ENCODE measurements around the gene SLC4A2. TPM values are rescaled to one million over a fixed set of nuclear protein-coding genes. Genes with fewer than 3 reads are reported as not detected.

Gene SLC4A2
- total RNA-seq, 1 donor from 2014 or later = 182 TPM

DNA sequence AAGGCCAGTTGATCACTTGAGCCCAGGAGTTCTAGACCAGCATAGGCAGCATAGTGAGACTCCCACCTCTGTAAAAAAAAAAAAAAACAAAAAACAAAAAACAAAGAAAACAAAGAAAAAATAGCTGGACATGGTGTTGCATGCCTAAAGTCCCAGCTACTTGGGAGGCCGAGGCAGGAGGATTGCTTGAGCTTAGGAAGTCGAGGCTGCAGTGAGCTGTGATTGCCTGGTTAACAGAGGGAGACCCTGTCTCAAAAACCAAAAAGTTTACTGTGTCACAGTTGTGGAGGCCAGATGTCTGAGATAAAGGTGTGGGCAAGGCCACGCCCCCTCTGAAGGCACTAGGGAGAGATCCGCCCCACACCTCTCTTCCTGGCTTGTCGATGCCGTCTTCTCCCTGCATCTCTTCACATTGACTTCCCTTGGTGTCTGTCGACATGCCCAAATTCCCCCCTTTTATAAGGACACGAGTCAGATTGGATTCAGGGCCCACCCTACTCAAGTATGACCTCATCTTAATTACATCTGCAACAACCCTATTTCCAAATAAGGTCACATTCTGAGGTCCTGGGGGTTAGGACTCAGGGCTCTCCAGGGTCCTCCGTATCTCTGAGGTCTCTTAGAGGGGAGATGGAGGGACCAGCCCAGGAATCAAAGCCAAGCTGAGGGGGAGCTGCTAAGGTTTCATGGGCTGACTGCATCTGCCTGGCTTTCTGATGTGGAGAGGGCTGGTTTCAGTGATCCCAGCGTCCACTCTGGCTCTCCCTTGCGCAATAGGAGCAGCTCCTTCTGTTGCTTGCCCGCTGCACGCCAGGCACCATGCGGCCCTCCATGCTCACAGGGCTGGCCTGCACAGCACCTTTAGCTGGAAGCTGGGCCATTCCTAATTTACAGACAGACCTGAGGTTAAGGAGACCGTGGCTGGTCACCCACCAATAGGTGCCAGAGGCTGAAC lies 50.0 kb downstream of the SLC4A2 start:
- no peak for ATAC-seq

DNA sequence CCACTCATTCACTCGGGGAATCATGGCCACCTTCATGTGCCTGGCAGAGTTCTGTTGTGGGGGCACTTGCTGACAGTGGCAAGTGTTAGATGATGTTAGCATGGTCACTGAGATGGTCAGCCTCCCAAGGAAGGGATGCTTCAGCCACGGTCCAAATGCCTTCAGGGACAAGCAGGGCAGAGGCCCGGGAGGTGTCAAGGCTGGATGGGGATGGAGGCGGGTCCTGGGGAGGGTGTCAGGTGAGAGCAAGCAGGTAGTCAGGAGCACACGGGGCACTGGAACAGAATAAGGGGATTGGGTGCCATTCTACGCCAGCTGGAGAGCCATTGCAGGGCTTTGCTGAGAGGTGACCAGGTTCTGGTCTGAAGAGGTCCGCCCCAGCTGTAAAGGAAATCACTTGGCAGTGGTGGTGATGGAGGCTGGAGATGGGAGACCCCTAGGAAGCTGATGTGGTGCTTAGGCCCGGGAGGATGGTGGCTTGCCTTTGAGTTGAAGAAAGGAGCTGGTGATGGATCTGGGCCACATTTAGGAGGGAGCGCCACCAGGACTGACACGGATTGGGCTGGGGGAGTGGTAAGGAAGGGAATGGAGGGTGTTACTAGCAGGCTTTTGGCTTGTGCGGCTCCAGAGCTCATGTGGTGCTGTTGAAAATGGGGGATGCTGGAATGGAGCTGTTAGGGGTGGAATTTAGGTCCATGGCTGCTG lies 51.0 kb downstream of the SLC4A2 start:
- no peaks in the 10 kb centered on the region for H3K9me3 ChIP-seq
- no peak overlapping the region for H3K4me3 ChIP-seq
- peaks cover 44% of the 10 kb centered on the region for H3K4me1 ChIP-seq
- H3K27me3 ChIP-seq (ENCODE audit: low read depth) = no peaks in the 10 kb centered on the region
- TF ChIP-seq, protein P1, sequence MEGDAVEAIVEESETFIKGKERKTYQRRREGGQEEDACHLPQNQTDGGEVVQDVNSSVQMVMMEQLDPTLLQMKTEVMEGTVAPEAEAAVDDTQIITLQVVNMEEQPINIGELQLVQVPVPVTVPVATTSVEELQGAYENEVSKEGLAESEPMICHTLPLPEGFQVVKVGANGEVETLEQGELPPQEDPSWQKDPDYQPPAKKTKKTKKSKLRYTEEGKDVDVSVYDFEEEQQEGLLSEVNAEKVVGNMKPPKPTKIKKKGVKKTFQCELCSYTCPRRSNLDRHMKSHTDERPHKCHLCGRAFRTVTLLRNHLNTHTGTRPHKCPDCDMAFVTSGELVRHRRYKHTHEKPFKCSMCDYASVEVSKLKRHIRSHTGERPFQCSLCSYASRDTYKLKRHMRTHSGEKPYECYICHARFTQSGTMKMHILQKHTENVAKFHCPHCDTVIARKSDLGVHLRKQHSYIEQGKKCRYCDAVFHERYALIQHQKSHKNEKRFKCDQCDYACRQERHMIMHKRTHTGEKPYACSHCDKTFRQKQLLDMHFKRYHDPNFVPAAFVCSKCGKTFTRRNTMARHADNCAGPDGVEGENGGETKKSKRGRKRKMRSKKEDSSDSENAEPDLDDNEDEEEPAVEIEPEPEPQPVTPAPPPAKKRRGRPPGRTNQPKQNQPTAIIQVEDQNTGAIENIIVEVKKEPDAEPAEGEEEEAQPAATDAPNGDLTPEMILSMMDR (IDR thresholded peaks at IDR 0.05) = no peak
- ATAC-seq = no peak
- no peaks in the 10 kb centered on the region for H3K36me3 ChIP-seq
- DNase-seq = no peak
- H3K27ac ChIP-seq = no peak overlapping the region
- intact Hi-C loops (cut with DNase I) = no loop called here

More for the DNA sequence above, 50.0 kb downstream of the SLC4A2 start:
- Histone ChIP-seq H3K27me3 (ENCODE audit: low read depth) (no peaks in the 10 kb centered on the region), H3K9me3 (no peaks in the 10 kb centered on the region), H3K4me3 (no peak overlapping the region), H3K36me3 (peaks cover 5% of the 10 kb centered on the region), H3K4me1 (peaks cover 44% of the 10 kb centered on the region), H3K27ac (no peak overlapping the region)
- intact Hi-C loops (cut with DNase I) = no loop called here
- DNase-seq = peak; percentile 56
- TF ChIP-seq, protein P1 (IDR thresholded peaks at IDR 0.05) = no peak

DNA sequence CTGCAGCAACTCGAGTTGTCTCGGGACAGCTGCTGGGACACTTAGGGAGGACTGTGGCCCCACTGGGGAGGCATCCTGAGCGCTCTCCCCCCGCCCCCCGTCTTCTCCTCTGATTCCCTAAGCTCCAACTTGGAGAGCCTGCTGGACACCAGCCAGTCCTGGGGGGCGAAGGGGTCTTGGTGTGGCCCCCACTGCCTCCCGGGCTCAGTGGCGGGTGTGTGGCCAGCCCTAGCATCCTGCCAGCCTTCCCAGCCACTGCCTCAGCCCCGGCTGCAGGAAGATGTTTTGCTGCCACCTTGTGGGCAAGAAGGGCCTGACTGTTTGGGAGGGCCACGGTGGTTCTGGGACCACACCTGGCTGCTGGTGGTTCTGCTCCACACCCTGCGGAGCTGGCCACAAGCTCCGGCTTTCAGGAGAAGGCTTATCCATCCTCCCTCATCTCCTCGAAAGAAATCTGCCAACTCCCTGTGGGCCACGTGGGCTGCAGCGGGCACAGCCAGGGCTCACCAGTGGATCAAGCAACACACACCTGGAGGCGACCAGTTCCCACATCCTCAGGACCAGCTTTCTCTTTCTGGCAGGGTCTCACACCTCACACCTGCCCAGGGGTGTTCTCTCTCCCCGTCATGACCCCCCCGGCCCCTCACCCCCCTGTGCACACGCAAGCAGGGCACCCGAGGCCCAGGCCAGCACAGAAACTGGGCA lies 51.7 kb downstream of the SLC4A2 start:
- peak; percentile 65 to 66 for ATAC-seq
- Histone ChIP-seq H3K4me3 (no peak overlapping the region), H3K9me3 (no peaks in the 10 kb centered on the region), H3K36me3 (no peaks in the 10 kb centered on the region), H3K4me1 (peaks cover 50% of the 10 kb centered on the region), H3K27ac (no peak overlapping the region), H3K27me3 (ENCODE audit: low read depth) (no peaks in the 10 kb centered on the region)
- intact Hi-C loops (cut with DNase I) = no loop called here
- DNase-seq = peak; percentile 83
- TF ChIP-seq, protein P1 (IDR thresholded peaks at IDR 0.05) = peak; percentile 93

DNA sequence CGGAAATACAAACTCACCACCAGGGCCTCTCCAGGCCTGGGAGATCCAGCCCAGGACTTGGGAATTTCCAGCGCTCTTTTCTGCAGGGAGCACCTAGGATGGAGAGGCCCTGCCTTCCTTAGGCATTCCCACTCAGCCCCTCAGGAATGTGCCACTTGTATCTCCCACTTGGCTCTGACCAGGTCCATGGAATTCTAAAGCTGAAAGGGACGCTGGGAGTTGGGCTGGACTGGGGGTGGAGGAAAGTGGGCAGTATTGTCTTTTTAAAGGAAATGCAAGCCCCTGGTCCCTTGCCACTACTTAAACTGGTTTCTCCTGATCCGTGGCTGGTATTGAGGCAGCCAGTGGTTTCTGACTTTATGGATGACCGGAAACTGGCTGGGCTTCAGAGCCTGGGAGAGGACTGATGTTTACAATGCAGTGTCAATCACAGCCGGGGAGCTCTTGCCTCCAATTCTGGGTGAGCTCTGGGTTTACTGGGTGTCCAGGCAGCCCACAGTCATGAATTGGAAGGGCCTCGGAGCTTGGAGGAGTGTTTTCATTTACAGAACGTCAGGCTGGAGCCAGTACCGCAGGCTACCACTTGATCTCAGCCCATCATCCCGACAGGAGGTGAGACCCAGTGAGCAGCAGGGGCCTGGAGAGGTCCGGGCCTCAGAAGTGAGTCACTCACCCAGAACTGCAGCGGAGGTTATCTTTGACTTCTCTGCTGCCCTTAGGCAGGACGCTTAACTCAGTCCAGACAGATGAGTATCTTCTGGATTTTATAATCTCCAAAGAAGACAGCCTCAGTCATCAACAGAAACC lies 54.2 kb downstream of the SLC4A2 start:
- ATAC-seq = peak; percentile 62 to 71

More for the DNA sequence above, 54.2 kb downstream of the SLC4A2 start:
- H3K9me3 ChIP-seq = no peaks in the 10 kb centered on the region
- TF ChIP-seq, protein P1 (IDR thresholded peaks at IDR 0.05) = no peak
- DNase-seq = peak; percentile 75
- peak overlapping the region; percentile 71 for H3K27ac ChIP-seq
- H3K4me1 ChIP-seq = peaks cover 50% of the 10 kb centered on the region
- H3K4me3 ChIP-seq = peak overlapping the region; percentile 42
- intact Hi-C loops (cut with DNase I) = no loop called here
- H3K27me3 ChIP-seq (ENCODE audit: low read depth) = no peaks in the 10 kb centered on the region
- H3K36me3 ChIP-seq = peaks cover 17% of the 10 kb centered on the region

All from lower lobe of right lung (tissue), 2 donors.